Fibroblast of skin of scalp (primary cell): Measurements from ENCODE around the gene GRB7. TPM values are rescaled to one million over a fixed set of nuclear protein-coding genes. Genes with fewer than 3 reads are reported as not detected.
A peak's percentile ranks its signal among the peaks of the same experiment; 100 is the strongest.
"Not testable (repeated sequence)": the region's sequence is repeated elsewhere in the genome, so short reads cannot be mapped to it uniquely, and the experiment has no call there.

Source experiments
- DNase-seq: peaks from one replicate; pipeline ENCODE4 v3.0.0-alpha.2; 2013
- polyA plus RNA-seq, 2 experiments: library from polyadenylated mRNA; unstranded; fragments of 120-200 nt; gene quantifications; one replicate each; pipeline ENCODE4 v1.2.1, GENCODE V29; 2013; ENCODE audit not compliant: insufficient read length in 2 of 2

The GRB7 gene
- polyA plus RNA-seq (2013, experiment 1 of 2; ENCODE audit: insufficient read length) = 0.47 TPM
- polyA plus RNA-seq (2013, experiment 2 of 2; ENCODE audit: insufficient read length) = 0.71 TPM

DNA sequence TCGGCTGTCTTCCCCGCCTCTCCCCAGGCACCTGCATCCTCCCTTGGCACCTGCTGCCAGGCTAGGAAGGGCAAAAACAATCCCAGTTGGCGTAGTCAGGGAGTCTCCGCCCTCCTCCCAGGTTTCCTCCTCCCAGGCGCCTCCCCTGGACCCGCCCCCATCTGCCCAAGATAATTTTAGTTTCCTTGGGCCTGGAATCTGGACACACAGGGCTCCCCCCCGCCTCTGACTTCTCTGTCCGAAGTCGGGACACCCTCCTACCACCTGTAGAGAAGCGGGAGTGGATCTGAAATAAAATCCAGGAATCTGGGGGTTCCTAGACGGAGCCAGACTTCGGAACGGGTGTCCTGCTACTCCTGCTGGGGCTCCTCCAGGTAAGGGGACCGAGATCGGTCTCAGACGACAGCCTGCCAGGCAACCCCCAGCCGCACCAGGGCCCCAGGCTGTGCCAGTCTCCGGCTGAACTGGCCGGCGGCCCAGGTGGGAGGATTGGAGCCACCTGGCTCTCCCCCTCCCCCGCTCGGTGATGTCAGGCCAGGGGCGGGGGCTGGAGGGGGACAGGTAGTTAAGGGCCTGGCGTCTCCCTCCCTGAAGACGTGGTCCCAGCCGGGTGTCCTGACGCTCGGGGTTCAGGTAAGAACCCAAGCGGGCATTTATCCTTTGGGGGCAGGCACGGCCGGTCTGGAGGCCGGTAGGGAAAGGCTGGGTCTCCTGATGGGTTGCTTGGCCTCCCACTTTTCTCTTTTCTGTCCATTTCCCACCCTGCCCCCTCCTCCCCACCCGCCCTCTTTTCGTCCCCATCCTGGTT is at the start of gene GRB7:
TSS of gene GRB7 (plus strand) at position 179 of the 808 bp plus-strand sequence. CDS start 4,364 bp downstream, outside the sequence.
- no peak for DNase-seq

DNA sequence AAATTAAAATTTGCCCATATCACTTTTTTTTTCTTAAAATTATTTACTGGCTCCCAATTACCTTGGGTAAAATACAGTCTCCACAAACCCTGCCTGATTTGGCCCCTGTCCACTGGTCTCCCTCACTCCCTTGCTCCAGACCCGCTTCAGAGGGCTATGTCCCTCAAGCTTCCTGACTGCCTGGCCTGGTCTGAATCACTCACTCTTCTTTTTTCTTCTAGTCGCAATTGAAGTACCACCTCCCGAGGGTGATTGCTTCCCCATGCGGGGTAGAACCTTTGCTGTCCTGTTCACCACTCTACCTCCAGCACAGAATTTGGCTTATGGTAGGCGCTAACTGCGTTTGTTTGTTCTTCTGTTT is 49.3 kb upstream of the GRB7 start:
- DNase-seq = no peak

DNA sequence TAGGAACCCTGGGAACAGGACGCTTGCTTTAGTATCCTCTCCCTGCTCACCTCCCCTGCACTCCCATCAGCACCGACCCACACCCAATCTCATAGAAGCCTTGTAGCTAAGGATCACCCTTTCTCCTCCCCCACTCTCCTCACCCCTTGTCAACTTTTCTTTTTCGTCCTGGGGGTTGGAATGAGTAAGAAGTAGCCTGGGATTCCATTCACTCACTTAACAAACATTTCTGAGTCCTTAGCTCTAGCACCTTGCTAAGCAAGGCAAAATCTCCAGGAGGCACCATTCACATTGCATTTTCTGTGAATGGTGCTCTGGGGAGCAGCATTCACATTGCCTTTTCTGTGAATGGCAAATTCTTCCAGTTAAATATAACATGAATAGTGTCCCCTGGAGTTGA is 48.8 kb upstream of the GRB7 start:
- DNase-seq = no peak

DNA sequence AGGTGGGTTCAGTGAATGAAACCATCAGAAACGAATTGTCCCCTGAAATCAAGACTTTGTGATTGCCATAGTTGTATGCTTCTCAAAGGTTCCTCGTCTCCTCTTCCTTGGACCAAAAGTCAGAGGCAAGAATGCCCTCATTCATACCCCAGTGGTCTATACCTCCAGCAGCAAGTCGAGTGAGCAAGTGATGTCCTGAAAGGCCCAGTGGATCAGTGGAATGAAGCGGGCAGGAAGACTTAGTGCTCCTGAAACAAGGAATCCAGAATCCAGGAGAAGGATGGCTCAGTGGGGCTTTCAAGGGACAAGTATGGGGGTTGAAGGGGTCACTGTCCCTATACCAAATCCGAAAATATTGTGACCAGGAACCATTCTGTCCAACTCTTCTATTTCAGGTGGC is 43.1 kb upstream of the GRB7 start:
- DNase-seq = no peak

DNA sequence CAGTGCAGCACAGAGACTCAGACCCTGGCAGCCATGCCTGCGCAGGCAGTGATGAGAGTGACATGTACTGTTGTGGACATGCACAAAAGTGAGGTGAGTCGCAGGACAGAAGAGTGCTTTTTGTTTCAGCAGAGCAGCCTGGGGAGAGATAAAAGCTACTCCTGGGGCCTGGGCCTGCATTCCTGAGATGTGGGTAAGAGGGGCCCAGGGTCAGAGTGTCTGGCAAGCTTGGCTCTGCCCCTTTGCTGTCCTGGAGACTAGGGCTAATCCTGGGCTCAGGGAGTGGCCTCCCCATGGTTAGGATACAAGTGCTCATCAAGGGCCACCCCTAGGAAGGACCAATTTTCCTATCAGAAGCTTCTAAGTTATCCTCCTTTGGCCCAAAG is 42.7 kb upstream of the GRB7 start:
- DNase-seq = no peak

DNA sequence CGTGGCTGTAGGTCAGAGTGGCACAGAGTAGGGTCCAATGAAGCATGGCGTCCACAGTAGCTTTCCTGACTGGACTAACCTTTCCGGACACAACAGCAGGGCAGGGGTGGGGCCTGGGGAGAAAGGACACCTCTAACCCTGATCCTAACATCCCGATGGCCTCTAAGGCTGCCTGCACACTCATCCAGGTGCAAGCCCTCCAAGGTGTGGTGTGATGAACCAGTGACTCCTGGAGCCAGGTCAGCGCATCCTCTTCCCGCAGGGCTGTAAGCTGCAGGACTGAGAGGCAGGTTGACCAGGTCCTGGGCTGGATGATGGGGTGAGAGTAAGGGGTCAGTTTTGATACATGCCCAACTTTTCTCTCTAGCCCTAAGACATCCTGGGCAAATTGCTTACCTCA is 41.0 kb upstream of the GRB7 start:
- DNase-seq = no peak

DNA sequence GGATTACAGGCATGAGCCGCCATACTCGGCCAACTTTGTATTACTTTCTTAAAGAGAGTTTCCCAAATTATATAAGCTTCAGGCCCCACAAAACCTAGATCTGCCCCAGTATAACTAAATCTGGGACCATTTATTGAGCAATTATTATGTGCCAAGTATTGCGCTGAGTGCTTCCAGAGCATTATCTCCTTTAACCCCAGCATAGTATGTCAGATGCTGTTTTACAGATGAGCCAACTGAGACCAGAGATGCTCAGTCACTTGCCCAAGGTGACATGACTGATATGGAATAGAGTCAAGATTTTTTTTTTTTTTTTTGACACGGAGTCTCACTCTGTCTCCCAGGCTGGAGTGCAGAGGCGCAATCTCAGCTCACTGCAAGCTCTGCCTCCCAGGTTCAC is 39.8 kb upstream of the GRB7 start:
- no peak for DNase-seq

DNA sequence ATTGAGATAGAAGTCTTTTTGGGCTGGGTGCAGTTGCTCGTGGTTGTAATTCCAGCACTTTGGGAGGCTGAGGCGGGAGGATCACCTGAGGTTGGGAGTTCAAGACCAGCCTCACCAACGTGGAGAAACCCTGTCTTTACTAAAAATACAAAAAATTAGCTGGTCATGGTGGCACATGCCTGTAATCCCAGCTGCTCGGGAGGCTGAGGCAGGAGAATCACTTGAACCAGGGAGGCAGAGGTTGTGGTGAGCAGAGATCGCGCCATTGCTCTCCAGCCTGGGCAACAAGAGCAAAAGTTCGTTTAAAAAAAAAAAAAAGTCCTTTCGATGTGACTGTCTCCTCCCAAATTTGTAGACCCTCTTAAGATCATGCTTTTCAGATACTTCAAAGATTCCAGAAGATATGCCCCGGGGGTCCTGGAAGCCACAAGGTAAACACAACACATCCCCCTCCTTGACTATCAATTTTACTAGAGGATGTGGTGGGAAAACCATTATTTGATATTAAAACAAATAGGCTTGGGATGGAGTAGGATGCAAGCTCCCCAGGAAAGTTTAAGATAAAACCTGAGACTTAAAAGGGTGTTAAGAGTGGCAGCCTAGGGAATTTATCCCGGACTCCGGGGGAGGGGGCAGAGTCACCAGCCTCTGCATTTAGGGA is 38.5 kb upstream of the GRB7 start:
- not testable (repeated sequence) for DNase-seq

DNA sequence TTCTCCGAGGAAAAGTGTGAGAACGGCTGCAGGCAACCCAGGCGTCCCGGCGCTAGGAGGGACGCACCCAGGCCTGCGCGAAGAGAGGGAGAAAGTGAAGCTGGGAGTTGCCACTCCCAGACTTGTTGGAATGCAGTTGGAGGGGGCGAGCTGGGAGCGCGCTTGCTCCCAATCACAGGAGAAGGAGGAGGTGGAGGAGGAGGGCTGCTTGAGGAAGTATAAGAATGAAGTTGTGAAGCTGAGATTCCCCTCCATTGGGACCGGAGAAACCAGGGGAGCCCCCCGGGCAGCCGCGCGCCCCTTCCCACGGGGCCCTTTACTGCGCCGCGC is 38.0 kb upstream of the GRB7 start, which contains the start of gene ERBB2:
TSS of gene ERBB2 (plus strand) at position 247 of the 330 bp plus-strand sequence. CDS start 175 bp downstream, outside the sequence.
- peak; percentile 83 for DNase-seq

DNA sequence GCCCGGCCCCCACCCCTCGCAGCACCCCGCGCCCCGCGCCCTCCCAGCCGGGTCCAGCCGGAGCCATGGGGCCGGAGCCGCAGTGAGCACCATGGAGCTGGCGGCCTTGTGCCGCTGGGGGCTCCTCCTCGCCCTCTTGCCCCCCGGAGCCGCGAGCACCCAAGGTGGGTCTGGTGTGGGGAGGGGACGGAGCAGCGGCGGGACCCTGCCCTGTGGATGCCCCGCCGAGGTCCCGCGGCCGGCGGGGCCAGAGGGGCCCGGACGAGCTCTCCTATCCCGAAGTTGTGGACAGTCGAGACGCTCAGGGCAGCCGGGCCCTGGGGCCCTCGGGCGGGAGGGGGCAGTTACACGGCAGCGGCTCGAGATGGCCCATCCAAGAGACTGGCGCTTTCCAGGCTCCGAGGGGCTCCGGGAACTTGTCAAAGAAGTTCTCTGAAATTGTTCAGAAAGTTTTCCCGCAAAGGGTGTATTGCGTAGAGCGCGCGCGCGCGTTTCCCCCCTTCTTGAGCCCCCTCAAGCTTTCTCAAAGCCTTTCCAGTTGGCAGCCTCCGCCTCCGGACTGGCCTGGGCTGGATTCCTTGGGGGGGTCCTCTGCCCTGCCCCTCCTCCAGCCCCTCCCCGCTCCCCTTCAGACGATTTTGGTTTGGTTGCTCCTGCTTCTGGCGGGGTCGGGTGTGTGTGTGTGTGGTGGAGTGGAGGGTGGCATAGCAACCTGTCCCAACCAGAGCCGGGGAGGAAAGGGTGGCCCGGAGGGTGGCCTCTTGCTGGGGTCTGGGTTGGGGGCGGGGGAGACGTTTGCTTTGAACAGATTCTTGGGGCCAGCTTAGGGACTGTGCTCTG is 37.4 kb upstream of the GRB7 start:
- DNase-seq = peak; percentile 19

DNA sequence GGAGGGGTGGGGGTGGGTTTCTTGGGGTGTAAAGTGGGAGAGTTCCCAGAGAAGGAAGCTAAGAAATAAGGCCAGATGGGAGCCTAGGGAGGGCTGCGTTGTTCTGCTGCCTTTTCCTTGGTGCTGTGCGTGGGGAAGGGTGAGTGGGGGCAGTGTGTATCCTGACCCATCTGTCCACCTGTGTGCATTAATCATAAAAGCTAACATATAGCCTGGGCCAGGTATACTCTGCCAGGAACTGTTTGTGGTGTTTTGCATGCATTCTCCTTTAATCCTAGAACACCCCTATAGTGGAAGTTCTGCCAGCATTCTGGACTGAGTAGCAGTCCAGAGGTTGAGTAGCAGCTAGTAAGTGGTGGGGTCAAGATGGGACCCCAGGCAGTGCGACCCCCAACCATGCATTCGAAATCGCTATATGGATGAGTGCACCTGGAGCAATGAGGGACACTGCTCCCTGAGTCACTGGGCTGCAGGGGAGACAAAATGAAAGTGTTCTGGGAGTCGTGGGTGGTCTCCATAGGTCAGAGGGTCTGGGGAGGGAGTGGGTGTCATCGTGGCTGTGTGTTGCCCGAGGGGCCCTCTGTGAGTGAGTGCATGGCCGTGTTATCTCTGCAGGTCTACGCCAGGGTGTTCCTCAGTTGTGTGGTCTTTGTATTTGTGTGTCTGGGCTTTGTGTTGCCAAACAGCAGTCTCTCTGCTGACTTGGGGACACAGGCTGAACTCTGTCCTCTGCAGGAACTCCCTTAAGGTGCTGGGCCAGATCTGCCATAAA is 36.5 kb upstream of the GRB7 start:
- DNase-seq = no peak

DNA sequence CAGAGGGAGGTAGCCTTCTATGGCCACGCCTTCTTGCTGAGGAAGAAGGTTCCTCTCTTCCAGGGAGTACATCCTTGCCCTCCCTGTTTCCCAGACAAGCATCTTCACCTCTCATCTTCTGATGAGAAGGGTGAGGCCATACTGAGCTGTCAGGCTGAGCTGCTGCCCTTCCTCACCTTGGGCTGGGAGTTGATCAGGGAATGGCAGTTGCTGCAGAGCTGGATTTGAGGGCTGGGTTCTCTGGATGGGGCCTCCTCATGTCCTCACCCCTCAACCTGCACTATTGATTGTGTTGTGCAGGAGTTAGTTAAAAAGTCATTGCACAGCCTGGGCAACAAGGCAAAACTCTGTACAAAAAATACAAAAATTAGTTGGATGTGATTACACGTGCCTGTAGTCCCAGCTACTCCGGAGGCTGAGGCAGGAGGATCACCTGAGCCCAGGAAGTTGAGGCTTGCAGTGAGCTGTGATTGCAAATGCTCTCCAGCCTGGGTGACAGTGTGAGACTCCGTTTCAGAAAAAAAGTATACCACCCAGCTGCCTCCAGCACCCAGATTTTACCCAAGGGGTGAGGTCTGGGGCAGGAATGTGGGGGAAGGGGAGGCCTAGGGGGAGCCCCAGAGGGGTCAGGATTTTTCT is 35.8 kb upstream of the GRB7 start:
- no peak for DNase-seq

DNA sequence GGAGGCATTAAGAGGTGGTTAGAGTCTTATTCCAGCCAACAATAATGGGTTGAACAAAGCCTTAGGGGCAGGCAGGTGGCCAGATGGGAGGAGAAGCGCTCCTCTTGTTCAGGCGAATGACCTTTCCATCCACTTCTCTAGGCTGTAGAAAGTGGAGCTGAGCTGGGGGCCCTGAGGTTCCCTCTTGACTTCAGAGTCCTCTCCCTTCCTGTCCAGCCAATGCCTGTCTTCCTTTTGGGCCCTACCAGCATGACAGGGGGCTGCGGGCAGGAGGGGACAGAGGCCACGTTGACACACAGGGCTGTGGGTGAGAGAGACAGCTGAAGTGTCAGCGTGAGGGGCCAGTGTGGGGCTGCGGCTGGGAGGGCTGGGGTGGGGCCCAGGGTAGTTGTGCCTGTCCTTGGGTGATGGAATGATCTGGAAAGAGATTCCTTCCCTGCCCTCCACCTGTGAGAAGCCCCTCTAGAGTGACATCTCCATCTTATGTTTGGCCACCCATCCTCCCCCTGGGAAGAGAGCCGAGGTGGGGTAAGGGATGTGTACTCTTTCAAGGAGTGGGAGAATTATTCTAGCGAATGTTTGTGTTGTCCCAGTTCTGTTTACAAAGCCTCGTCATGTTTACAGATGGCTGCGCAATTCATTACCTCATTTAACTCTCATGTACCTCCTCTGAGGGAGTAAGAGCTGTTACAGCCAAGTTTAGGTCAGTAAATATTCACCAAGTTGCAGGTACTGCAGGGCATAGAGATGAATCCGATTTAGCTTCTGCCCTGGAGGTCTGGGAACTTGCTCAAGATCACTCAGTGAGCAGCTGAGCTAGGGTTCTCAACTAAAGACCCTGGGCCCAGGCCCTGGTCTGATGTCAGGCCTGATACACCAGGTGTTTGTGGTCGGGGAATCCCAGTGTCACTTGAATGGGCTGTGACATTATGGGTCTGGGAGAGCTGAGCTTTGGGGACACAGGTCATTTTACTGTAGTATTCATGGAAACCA is 34.5 kb upstream of the GRB7 start:
- no peak for DNase-seq

DNA sequence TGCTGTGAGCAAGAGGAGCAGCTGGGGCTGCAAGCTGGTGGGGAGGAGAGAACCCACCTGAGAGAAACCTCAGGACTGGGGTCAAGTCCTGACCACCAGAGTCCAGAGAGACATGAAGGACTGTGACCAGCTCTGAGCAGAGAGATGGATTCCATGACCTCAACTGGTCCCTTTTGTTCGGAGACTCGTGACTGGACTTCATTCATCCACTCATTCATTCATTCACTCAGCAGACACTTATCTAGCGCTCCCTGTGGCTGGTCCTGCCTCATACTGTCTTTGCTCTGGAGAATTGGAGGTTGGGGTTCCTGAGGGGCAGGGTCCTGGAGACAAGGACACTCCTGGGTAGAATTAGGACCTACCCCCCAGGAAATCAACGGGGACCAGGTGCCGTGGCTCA is 33.8 kb upstream of the GRB7 start:
- DNase-seq = no peak

DNA sequence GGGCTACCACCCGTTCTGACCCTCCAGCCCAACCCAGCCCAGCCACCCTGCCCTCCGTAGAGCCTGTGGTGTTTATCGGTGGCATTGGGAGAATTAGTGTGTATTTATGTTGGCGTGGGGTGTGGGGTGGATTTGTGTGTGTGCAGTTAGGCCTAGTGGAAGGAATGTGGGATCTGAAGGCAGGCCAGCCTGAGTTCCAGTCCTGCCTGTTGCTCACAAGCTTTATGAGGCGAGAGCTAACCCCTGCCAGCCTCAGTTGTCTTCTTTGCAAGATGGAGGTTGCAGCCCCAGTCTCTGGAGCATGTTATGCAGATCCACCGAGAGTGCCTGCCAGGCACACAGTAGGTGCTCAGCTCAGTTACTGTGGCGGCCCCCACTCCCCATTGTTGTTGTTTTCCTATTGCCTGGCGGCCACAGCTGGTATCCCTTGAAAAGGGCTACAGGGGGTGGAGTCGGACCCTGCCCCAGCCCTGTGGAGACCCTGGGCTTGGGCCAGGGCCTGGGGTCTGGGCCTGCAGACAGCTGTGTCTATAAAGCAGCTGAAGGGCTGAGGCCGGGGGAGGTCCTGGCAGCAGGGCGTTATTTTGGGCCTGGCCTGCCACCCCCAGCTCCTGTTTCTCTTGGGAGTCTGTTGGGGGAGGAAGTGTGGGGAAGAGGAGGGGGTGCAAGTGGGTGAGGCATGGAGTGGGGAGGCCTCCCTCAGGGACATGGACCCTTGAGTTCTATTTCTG is 32.8 kb upstream of the GRB7 start:
- peak; percentile 24 for DNase-seq

DNA sequence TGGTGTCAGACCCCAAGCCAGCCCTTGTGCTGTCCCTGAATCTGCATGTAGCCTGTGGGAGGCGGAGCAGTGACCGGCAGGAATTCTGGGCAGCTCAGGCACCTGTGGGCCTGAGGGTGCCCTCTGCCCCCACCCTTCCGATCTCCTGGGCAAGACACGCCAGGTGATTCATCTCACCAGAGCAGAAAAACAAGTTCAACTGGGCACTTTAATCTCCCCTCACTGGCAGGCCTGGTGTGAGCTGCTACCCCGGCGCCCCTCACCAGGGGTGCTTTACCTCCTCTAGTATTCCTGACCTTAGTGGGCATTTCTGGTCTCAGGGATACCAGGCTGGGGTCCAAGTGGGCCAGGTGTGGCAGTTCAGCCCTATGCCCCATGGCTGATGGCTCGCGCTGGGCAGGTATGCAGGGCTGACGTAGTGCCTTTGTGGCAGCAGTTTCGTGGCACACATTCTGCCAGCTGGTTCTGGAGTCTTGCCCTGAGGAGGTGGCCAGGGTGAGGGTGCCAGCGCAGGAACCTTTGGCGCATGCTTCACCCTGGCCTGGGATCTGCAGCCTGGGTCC is 31.9 kb upstream of the GRB7 start:
- DNase-seq = no peak

DNA sequence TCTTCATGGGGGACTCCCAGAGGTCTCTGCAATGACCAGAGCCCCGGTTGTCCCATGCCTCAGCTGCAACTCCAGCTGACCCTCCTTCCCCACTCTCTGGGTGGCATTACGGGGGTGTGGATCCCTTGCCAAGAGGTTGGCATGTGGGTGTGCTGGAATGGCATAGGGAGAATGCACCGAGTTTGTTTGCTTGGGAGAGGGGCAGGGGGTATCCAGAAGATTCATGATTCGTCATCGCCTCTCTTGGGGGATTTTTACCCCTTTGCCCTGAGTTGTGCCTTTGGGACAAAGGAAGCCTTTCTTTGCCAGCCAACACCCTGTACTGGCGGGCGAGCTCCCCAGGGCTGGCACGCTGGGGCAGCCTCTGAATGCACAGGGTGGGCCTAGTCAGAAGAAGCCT is 31.4 kb upstream of the GRB7 start:
- DNase-seq = no peak

DNA sequence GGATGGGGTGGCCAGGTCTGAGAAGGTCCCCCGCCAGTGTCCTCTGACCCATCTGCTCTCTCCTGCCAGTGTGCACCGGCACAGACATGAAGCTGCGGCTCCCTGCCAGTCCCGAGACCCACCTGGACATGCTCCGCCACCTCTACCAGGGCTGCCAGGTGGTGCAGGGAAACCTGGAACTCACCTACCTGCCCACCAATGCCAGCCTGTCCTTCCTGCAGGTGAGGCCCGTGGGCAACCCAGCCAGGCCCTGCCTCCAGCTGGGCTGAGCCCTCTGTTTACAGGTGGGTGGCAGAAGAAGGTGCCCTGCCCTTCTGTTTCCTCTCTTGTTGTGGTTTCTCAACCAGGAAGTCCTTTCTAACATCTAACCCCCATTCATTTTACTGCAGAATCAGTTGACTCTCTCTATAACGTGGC is 30.8 kb upstream of the GRB7 start:
- no peak for DNase-seq

DNA sequence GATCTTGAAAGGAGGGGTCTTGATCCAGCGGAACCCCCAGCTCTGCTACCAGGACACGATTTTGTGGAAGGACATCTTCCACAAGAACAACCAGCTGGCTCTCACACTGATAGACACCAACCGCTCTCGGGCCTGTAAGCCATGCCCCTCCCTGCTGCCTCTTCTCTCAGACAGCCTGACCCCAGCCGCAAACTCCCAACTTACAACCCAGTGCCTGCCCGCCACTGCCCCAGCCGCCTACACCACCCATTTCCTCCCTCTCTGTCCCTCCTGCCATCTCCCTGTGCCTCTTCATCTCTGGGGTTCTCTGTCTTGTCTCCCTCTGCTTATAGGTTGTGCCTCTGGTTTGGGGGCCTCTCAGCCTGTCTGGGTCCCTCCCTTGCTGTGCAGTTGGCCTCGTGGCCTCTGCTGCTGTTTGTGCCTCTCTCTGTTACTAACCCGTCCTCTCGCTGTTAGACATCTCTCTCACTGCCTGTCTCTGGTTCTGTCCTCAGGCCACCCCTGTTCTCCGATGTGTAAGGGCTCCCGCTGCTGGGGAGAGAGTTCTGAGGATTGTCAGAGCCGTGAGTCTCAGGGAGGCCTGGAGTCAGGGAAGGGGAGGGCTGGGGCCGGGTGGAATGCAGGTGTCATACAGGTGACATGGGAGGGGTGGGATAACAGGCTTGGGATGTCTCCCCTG is 28.3 kb upstream of the GRB7 start:
- no peak for DNase-seq
